ENCODE results near the gene IL36A. TPM values are rescaled to one million over a fixed set of nuclear protein-coding genes. Genes with fewer than 3 reads are reported as not detected.

Gene IL36A, protein sequence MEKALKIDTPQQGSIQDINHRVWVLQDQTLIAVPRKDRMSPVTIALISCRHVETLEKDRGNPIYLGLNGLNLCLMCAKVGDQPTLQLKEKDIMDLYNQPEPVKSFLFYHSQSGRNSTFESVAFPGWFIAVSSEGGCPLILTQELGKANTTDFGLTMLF
- total RNA-seq = not detected in 2 replicates

GRCh38 chr2:113005030-113005509 lies at the start of gene IL36A:
Gene IL36A (plus strand): TSS chr2:113005459. CDS start chr2:113005872, 413 bp downstream.

DNA sequence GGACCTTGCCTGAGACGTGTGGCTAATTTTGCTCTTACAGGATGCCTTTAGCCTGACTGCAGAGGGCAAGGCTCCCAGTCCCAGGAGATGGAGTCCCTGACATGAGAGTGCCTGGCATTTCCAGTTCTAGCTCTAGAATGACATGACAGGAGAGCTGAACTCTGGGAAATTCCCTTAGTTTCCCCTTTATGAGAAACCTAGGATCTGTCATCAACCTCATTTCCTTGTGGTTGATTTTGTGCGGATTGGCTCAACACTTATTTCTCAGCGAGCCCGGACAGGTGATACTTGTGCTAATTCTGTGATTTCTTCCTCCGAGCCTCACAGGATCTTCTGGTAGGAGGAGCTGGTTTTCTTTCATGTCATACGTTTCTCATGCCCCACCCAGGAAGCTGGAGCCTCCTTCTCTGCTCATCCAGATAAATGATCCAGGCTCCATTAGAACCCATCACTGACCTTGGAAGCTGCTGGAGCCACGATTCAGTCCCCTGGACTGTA lies 27.7 kb upstream of the IL36A start, which contains the start of gene IL36G:
IL36G (plus strand) TSS at position 448 of the 498 bp plus-strand sequence. CDS start 633 bp downstream, outside the sequence.

DNA sequence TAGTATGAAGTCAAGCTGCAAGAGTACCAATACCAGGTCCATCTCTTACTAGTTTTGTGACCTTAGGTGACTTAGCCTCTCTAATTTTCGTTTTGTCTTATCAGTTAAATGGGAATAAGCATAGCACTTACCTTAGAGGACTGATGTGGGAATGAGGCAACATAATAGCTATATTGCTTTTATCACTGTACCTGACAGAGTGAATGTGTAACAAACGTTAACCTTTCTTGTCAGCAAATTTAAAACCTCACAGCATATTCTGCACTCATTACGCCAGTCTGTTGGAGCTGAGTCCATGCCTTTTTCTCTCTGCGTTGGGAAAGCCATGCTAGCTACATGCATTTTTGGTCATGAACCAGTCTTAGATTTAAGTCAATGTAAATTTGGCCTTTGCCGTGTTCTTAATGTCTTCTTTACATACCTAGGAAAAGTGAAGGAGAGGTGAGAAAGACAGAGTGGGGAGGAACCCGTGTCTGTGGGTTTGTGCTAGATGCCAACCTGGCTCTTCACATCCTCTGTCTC lies 47.2 kb downstream of the IL36A start, which contains the start of gene IL36B:
IL36B (minus strand) TSS at position 472 of the 522 bp plus-strand sequence.

Small RNA genes lying within 50 kb of the gene (small RNA-seq; reads per million reads assigned to genes)
- not detected for gene HMGN2P23

Other genes starting within 250 kb of the IL36A start
- 3.1 and 4.9 TPM in 2 replicates for gene CKAP2L, start 240.8 kb upstream of the IL36A start, total RNA-seq
- under 0.01 and 0.54 TPM in 2 replicates for gene IL1A, start 221.0 kb upstream of the IL36A start, total RNA-seq
- 0.11 TPM in 1 of 2 replicates, not detected in the other for gene IL1B, start 168.7 kb upstream of the IL36A start, total RNA-seq
- gene IL37, start 94.3 kb upstream of the IL36A start, total RNA-seq = not detected in 2 replicates
- gene IL36G, start 27.5 kb upstream of the IL36A start, total RNA-seq = not detected in 2 replicates
- not detected in 2 replicates for gene IL36B, start 47.4 kb downstream of the IL36A start, total RNA-seq
- gene IL36RN, start 53.7 kb downstream of the IL36A start, total RNA-seq = 8.6 and 23.4 TPM in 2 replicates
- gene IL1F10, start 62.5 kb downstream of the IL36A start, total RNA-seq = 0.43 TPM in 1 of 2 replicates, not detected in the other
- gene IL1RN, start 122.1 kb downstream of the IL36A start, total RNA-seq = 5.1 and 9.2 TPM in 2 replicates
- gene PSD4, start 168.5 kb downstream of the IL36A start, total RNA-seq = 61.6 and 125 TPM in 2 replicates

Data from placental epithelial cell (primary cell).